WTC11 (cell line): Measurements from ENCODE around the gene SORCS2.

Experiments used
- ATF3 ChIP-seq: sonication (generic); formaldehyde crosslinking; conservative IDR thresholded peaks from 2 replicates; pipeline ENCODE4 v1.8.1; 2022; ENCODE audit warnings: mild to moderate bottlenecking, missing genetic modification reagents
- TF ChIP-seq, protein P1 (sequence below): fragments of 200-600 bp; IDR thresholded peaks from 2 replicates; pipeline ENCODE4 v1.8.0; 2022; ENCODE audit warnings: antibody characterized with exemption

- TF ChIP-seq, protein P1, sequence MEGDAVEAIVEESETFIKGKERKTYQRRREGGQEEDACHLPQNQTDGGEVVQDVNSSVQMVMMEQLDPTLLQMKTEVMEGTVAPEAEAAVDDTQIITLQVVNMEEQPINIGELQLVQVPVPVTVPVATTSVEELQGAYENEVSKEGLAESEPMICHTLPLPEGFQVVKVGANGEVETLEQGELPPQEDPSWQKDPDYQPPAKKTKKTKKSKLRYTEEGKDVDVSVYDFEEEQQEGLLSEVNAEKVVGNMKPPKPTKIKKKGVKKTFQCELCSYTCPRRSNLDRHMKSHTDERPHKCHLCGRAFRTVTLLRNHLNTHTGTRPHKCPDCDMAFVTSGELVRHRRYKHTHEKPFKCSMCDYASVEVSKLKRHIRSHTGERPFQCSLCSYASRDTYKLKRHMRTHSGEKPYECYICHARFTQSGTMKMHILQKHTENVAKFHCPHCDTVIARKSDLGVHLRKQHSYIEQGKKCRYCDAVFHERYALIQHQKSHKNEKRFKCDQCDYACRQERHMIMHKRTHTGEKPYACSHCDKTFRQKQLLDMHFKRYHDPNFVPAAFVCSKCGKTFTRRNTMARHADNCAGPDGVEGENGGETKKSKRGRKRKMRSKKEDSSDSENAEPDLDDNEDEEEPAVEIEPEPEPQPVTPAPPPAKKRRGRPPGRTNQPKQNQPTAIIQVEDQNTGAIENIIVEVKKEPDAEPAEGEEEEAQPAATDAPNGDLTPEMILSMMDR, result no peak
- no peak for TF ChIP-seq ATF3 (CRISPR knock-in tag)
These were observed 26.1 kb upstream of the SORCS2 start for GRCh38 chr4:7166237-7166636.
